Measurements from ENCODE around the gene IFI30.

DNA sequence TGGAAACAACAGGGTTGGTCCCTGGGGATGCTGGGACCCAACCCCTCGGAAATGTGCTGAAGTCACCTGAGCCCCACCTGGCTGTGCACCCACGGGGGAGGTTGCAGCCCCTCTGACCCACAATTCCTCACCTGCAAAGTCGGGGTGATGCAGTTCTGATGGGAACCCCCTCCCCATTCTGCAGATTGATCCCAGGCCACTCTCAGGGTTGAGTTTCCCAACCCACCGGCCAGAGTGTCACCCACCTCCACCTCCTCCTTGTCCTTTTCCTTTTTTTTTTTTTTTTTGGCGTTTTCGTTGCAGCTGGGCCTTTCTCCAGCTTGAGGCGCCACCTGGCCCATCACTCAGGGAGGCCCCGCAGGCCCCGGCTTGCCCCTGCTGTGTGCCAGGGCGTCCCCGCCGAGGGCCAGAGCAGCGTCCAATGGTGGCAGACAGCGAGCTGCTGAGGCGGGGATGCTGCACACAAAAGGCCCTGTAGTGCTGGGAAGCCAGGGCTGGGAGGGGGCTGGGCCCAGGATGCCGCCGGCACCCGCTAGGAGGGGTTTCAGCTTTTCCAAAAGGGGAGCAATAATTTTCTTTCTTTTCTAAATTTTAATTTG is 16.0 kb upstream of the IFI30 start:
- TF ChIP-seq CTCF (IDR thresholded peaks at IDR 0.05) (no peak), ZFX (IDR thresholded peaks at IDR 0.05; ENCODE audit: borderline replicate concordance) (no peak)

Measured in 22Rv1 (cell line).